HG03439 (cell line): ENCODE measurements around the gene PSAPL1.

Source experiments
- ATAC-seq: cut with Tn5 transposase; IDR thresholded peaks from one replicate; pipeline ENCODE4 v1.9.1; 2021; ENCODE audit warnings: mild to moderate bottlenecking, moderate library complexity; ENCODE audit not compliant: unreplicated experiment

The PSAPL1 gene

GRCh38 chr4:7398788-7399439 lies 35.8 kb downstream of the PSAPL1 start:
- no peak for ATAC-seq

- no peak for ATAC-seq
Measured at GRCh38 chr4:7398104-7398423, 36.7 kb downstream of the PSAPL1 start.

- no peak for ATAC-seq
Measured at GRCh38 chr4:7397206-7398103, 37.3 kb downstream of the PSAPL1 start.

GRCh38 chr4:7396186-7396910 lies 38.4 kb downstream of the PSAPL1 start:
- ATAC-seq: no peak

- no peak for ATAC-seq
Measured at GRCh38 chr4:7395645-7396044, 39.1 kb downstream of the PSAPL1 start.

GRCh38 chr4:7394681-7395451 lies 39.9 kb downstream of the PSAPL1 start:
- ATAC-seq: no peak

- ATAC-seq: no peak
Measured at GRCh38 chr4:7393601-7394575, 40.8 kb downstream of the PSAPL1 start.

DNA sequence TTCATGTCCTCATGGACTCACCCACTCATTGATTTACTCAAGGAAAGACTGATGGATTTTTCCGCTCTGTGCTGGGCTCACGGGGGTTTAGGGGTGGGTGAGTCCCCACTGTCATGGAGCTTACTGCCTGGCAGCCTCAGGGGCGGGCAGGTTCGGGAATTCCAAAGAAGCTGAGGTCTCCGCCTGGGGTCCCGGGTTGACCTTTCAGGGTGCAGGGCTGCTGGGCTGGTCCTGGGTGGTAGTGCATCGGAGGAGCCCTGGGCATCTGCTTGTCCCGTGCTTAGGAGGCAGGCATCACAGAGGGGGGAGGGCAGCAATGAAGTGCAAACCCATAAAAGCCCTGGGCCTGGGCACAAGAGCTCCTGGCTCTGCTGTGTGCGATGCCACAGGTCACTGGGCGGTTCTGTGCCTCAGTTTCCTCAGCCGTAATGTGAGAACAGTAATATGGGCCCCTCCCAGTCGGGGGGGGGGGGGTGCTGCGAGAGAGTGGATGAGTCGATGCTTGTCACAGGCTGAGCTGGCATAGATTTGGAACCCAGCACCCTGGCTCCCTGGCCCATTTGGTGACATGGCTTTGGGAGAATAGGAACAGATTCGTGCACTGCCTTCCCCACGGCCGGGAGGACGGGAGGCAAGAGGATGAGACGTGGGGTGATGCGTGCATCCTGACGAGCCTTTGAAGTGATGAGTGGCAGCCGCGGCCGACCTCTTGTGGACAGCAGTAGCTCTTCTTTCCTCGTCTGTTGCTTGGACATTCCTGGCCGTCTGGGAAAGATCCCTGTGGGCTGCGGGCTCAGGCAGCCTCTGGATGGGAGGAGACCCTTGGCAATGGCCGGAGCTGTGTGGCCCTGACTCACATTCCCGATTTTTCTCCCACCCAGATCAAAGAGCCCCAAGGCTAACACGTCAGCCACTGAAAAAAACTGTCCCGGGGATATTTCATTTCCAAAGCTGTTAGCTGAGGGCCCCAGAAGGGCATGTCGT lies 42.0 kb downstream of the PSAPL1 start:
- ATAC-seq: no peak

DNA sequence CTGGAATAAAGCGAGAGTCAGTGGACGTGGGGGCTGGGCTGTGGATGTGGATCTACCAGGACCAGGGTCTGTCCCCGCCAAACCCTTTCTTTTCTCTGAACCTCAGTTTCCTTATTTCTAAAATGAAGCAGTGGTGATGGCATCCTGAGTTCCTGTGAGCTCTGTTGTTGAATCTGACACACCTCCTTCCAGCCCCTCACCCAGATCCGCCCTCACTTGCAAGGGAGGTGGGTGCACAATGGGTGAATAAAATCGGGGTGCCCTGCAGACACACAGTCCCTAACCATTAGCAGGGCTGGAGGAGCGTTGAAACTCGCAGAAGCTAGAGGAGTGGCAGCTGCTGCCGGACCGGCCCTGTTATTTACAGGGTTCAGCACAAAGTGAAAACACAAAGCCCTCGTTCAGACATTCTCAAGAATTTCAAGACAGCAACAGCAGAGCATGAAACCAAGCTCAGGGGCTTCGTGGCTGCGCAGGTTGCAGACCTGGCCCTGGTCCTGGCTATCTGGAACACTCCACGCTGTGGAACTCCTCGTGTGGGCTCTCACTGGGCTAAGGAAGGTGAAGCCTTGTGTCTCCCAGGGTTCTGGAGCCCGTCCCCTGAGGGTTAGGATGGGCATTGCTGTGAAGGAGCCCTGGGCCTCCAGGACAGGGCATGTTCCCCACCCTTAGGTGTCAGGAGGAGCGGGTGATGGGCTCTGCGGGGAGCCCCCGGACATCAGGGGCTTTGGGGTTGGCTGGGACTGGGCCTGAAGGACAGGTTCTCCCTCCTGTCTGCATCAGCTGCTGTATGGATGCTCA lies 42.9 kb downstream of the PSAPL1 start:
- no peak for ATAC-seq

DNA sequence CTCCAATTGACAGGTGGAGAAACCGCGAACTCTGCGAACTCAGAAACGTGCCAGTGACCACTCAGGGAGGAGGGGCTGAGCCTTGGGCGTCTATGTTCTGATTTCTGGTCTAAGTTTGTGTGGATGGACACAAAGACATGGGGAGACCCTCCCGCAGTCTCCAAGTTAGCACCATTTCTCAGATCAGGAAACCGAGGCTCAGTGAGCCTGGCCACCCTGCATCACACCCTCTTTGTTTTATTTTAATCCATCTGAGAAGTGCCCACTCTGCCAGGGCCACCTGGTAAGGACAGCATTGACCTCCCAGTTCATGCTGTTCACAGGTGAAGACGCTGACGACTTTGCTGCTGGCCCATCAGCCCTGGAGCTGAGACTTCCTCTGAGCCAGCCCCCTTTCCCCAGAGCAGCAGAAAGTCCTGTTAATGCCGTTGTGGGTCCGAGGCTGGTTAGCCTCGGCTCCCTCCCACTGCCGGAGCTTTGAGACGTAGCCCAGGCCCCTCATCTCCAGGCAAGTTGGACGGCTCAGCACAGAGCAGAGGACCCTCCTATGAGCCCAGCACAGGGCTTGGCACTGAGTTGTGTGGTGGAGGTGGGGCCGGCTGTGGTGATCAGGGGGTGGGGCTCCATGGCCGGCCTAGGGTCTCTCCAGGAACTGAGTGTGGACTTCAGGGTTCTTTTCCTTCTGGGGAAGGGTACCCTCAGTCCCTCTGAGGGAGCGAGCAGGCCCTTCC lies 43.7 kb downstream of the PSAPL1 start:
- ATAC-seq: no peak

- ATAC-seq: no peak
Measured at GRCh38 chr4:7390336-7390735, 44.4 kb downstream of the PSAPL1 start.

DNA sequence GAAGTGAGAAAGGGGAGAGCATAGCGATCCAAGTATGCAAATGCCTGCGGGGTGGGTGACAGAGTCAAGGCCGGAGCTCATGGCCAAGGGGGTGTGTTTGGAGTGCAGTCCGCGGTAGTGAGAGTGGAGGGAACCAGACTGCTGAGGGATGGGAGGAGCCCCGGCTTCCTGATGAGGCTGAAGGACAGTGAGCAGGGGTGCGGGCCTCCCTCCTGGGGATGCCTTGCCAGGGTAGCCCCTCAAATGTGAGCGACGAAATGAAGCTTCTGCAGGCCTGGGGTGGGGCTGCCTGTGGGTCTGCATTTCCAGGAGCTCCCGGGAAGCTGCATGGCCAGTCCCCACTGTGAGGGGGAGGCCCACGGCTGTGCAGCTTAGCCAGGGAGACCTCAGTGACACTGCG lies 45.0 kb downstream of the PSAPL1 start:
- ATAC-seq: no peak

DNA sequence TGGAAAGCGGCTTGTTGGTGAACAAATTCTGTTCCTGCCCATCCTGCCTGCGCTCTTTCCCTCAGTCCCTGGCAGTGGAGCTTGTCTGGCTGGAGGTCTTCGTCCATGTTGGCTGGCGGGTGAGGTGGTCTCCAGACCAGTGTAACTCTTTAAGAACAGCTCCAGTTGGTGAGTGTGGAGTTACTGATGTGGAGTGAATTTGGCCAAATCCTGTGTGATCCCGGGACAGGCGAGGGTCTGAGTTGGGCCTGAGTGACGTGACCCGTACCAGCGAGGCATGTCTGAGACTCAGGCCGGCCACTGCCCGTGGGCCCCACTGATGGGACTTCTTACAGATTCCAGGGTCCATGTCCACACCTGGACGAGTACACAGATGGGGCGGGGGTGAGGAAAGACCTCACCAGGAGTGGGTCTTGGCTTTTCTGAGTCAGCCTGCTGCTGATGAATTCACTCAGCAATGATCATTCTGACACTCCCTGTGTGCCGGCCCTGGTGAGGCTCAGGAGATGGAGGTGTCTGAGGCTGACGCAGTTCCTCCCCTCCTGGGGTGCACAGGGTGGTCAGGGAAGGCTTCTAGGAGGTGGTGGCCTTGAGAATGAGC lies 45.5 kb downstream of the PSAPL1 start:
- ATAC-seq: no peak

DNA sequence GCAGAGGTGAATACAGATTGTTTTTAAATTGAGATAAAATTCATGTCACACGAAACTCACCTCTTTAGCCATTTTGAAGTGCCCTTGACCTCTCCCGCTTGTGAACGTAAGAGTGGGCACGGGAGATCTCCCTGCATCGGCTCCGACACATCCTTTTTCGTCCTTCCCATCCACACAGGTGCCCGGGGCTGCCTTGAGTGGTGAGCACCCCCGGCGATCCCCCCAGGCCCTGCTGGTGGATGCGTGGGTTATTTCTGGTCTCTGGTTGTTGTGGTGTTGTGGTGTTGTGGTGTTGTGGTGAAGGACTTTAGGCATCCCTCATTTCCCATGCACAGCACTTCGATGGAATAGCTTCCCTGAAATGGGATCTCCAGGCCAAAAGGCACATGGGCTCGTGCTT lies 46.1 kb downstream of the PSAPL1 start:
- ATAC-seq: no peak

DNA sequence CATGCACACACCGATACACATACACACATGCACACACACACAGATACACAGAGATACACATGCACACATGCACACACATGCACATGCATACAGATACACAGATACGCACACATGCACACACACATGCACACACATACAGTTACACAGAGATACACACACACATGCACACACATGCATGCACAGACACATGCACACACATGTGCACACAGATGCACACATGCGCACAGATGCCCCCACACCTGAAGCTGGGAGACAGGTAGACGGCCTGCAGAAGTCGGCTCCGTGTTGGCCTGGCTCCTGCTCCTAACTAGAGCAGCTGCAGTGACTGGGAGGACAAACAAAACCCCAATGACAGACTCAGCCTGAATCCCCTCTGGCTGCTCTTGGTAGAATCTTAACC lies 46.8 kb downstream of the PSAPL1 start:
- no peak for ATAC-seq

- ATAC-seq: no peak
Measured at GRCh38 chr4:7384929-7385890, 49.5 kb downstream of the PSAPL1 start.
